Fibroblast of upper back skin (primary cell): Measurements from ENCODE around the gene TMEM219.
"Not testable (repeated sequence)": the region's sequence is repeated elsewhere in the genome, so short reads cannot be mapped to it uniquely, and the experiment has no call there.

Experiments
- DNase-seq: peaks from one replicate; pipeline ENCODE4 v3.0.0-alpha.2; 2013

TMEM219 gene, protein sequence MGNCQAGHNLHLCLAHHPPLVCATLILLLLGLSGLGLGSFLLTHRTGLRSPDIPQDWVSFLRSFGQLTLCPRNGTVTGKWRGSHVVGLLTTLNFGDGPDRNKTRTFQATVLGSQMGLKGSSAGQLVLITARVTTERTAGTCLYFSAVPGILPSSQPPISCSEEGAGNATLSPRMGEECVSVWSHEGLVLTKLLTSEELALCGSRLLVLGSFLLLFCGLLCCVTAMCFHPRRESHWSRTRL

DNA sequence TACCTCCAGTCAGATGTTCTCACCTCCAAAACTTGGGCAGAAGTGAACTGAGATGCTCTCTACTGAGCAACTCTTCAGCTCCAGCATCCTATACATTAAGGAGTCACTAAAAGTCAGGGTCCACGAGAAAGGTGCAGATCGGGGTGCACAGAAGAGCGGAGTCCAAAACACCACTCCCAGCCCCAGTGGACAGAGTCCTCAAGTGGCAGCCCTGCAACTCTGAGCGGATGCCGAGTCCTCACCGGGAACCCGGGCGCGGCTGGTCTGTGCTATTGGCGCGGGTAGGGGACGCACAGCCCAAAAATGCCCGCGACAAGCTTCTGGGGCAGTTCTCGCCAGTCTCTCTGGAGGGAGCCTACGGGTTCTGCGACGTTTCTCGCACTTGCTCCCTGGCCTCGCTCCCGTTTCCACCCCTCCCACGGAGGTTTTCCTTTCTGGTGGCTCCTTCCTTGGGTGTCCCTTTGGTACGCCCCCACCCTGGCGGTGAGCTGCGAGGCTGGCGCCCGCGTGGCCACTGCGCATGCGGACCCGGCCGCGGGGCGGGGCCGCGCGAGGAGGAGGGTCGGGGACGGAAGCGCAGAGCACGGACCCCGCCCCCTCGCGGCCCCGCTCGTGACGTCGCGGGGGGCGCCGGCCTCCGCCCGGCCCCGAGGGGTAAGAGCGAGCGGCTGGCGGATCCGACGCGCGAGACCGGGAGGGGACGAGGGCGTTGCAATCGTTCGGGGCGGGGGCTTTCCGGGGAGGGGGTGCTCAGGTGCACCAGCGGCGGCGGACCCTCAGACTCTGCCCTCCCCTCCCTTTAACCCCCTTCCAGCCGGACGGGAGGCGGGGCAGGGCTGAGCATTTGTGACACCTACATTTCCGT lies at the start of gene TMEM219:
TMEM219 (plus strand) TSS at position 601 of the 865 bp plus-strand sequence. CDS start 1,065 bp downstream, outside the sequence.
- DNase-seq = peak; percentile 86

DNA sequence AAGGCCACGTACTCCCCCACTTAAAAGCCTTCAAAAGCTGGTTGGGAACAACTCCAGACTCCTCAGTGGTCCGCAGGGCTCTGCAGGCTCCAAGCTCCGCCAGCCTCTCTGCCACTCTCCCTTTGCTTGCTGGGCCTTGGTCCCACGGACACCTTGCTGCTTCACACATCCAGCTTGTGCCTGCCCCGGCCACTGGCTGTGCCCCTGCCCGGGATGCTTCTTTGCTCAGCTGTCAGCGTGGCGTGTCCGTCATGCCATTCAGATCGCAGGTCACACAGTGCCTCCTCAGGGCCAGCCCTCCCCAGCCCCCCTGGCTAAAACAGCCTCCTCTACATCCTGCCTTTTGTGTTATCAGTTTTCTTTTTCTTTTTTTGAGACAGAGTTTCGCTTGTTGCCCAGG lies 49.8 kb upstream of the TMEM219 start:
- DNase-seq = no peak

DNA sequence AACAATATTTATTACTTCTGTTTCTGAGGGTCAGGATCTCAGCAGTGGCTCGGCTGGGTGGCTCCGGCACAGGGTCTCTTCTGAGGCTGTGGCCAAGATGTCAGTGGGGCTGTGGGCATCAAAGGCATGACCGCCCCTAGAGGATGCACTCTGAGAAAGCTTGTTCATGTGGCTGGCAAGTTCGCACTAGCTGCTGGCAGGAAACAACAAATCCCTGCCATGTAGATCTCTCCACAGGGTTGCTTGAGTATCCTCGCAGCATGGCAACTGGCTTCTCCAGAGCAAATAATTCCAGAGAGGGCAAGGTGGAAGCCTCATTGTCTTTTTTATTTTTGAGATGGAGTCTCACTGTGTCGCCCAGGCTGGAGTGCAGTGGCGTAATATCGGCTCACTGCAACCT lies 48.4 kb upstream of the TMEM219 start:
- DNase-seq = no peak

DNA sequence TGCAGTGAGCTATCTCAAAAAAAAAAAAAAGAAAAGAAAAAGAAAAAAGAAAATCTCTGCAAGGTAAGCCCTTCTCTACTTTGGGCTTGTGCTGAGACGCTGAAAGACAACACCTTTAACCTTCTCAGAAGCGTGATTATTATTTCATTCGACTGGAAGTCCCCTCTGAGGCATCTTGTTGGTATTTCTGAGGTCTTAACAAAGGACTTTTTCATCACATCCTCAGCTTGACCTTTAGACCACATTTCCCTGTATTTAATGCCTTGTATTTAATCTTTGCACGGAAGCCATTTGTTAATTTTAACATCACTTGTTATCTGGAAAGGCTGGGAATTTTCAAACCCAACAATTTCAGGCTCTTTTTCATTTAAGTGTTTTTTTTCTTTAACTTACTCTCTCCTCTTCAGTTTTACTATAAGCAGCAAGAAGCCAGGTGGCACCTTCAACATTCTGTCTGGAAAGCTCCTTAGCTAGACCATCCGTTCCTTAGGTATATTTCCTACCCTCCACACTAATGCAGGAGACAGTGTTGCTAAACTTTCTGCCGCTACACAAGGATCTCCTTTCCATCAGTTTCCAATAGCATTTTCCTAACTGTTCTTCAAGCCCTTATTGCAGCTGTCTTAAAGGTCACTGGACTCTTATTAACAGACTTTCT lies 46.2 kb upstream of the TMEM219 start:
- DNase-seq = no peak

DNA sequence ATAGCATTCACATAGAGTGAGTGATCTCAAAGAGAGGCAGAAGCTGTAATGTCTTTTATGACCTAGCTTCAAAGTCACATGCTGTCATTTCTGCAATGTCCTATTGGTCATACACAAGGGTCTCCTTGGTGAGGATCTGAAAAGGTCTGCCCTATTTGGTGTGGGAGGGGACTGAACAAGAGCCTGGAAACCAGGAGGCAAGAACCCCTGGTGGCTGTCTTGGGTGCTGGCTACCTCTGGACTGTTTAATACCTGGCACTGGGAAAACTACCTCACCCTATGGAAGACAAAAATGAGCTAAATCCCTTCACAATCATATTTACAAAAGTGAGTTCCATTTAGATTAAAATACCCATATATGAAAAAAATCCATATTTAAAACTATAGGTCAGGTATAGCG lies 44.9 kb upstream of the TMEM219 start:
- no peak for DNase-seq

DNA sequence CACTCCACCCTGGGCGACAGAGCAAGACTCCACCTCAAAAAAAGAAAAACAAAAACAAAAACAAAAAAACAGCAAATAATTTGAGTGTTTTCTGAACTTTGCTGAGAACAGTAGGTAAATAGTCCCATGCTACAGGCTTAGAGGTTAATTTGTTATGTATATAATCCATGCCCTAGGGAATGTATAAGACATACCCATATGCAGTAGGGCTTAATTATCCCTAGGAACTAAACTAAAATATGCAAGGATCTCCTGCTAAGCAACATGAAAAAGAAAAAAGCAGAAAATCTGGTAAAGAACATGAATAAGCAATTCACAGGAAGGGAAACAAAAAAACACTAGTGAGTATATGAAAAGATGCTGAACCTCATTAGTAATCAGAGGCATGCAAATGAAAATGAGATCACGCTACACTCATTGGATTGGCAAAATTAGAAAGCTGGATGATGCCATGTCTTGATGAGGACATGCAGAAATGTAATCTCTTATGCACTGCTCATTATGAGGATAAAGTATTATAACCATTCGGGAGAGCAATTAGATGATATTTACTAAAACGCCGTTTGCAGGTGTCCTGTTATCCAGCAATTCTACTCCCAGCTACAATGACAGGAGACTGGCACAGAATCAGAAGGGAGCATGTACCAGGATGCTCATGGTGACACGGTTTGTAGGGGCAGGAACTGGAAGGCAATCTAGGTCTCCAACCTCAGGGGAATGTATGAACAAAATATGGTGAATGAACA lies 41.4 kb upstream of the TMEM219 start:
- no peak for DNase-seq

DNA sequence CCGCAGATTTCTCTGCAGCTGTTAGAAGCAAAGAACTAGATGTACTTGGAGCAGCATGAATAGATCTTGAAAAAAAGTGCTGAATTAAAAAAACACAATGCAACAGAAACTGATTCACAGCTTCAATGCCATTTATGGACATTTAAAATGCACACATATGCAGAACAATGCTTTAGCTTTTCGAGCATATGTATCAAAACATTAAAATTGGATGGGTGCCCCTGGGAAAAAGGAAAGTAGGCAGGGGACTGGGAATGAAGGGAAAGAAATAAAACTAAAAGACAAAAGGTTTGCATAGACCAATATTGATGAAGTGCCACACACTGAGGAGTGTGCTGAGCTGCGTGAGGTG lies 40.9 kb upstream of the TMEM219 start:
- DNase-seq = no peak

DNA sequence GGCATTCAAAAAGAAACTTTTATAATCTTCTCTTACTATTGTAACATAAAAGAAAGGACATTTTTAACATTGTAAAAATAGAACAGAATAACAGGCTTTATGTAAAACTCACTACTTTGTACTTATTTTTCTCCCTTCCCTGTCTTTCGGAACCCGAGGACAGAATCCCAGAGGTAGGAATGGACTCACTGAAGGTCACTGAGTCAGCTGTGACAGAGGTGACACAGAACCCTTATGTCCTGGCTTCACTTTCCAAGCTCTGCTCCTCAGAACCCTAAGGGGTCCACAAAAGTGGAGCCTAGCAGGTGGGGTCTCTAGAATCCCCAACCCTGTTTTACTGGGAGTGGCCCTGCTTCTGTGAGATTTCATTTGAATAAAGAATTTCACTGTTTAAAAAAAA lies 39.6 kb upstream of the TMEM219 start:
- DNase-seq = no peak

DNA sequence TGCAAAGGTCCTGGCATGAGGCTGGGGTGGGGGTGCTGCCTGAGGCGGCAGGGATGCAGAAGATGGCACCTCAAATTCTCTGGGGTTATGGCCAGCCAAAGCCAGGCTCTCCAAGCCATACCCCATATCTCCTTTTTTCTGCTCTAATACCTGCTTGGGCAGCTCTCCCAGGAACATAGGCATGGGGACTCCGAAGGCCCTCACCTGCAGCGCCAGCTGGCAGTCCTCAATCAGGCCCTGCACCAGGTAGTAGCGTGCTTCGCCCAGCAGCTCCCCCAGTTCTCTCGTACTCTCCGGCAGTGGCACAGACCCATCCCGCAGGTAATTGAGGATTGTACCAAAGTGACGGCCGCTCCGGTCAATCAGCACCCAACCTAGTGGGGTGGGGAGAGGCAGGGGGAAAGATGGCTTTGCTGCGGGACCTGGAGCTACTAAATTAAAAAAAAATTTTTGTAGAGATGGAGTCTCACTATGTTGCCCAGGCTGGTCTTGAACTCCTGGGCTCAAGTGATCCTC lies 38.8 kb upstream of the TMEM219 start:
- DNase-seq = no peak

DNA sequence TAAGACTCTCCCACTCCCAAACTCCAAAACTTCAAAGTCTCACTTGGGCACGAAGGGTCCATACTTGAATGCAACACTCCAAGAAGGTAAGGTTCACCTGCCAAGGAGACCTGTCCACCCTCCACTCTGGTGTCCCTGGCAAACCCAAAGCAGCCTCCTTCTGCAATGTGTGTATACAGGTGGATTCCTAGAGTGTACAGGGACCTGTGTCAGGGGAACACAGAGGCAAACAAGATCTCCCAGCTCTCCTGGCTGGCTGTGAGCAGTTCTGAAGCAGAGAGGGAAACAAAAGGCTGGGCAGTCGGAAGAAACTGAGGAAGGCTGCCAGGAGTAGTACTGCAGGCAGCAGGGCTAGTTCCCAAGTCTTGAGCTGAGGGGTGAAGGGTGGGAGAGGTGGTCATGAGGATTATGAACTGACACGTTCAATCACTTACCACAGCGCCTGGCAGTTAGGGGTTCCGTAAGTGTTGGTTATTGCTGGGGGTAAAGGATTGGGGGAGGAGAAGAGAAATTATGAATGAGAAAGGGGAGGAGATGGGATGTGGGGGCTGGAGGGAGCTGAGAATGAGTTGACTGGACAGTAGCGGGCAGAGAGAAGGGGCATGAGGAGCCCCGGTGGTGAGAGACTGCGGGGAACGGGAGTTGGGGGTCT lies 36.6 kb upstream of the TMEM219 start:
- DNase-seq = no peak

DNA sequence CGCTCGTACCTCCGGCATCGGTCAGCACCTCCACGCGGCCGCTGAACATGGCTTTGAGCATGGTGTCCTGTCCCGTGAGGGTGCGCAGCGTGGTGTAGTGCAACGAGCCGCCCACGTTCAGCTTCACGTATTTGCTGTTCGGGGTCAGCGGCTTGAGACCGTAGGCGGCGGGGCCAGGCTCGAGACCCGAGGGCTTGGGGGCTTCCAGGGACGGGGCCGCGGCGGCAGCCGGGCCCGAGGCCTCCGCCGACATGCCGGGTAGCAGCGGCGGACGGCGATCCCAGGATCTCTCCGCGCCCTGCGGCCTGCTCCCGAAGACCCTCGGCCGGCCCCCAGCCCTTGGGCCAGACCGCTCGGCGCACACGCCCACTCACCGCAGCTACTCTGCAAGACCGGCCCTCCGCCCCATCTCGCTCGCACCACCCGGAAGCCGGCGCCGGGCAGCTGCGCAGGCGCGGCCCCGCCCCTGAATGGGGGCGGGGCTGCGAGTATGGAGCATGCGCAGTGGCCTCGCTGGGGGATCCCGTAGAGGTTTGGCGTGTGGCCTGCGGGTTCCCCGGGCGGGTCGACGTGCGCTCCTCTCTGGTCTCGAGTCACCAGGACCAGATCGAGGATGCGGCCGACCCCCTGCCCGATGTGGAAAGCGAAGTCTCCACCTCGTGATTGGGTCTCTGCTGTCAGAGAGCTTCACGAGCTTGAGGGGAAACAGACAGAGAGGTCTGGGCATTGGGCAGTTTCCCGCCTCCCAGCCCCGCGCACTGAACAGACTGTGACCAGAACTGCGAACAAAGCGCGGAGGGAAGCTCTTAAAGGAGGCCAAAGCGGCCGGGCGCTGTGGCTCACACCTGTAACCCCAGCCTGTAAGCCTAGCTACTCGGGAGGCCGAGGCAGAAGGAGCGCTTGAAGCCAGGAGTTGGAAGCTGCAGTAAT lies 35.8 kb upstream of the TMEM219 start, which contains the start of gene KCTD13:
KCTD13 (minus strand) TSS at position 446 of the 930 bp plus-strand sequence; CDS start at position 253, 193 bp downstream.
- peak; percentile 81 for DNase-seq

DNA sequence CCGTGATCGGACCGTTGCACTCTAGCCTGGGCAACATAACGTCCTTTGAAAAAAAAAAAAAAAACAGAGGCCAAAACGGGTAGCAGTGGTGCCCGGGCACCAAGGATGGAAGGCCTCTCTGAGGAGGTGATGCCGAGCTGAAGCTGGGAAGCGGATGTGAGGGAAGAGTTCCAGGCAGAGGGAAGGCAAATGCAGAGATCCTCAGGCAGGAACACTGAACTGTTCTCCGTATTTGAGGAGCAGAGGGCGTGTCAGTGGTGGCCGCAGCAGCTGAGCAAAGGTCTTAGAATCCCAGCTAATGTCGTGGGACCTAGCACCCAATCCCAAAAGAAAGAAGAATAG lies 35.2 kb upstream of the TMEM219 start:
- peak; percentile 21 for DNase-seq

DNA sequence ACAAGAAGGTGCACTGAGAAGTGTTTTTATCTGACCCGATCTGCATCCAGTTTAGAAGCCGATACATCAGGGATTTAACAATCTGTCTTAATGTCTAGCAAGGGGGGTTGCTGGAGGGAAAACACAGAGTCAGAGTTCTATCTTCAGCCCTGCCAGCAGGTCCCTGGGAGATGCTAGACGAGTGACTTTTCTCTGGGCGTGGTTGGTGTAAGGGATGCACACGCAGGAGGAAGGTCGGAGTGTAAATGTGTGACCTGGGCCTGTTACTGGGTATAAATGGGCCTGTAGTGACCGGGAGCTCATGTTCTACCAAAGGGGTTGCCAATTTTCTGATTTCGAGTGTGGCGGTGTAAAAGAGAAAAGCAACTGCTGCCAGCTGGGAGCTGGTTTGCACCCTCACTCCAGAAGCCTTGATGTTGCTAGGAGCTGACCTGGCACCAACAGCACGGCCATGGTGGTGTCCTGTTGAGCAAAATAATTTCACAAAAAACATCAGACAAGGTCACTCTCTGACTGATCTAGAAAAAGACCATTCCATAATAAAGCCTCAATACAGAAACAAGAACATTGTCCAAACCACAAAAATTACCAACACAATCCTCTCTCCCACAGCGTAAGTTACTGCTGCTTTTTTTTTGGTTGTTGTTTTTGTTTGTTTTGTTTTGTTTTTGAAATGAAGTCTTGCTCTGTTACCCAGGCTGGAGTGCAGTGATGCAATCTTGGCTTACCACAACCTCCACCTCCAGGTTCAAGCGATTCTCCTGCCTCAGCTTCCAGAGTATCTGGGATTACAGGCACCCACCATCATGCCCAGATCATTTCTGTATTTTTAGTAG lies 34.6 kb upstream of the TMEM219 start:
- no peak for DNase-seq

DNA sequence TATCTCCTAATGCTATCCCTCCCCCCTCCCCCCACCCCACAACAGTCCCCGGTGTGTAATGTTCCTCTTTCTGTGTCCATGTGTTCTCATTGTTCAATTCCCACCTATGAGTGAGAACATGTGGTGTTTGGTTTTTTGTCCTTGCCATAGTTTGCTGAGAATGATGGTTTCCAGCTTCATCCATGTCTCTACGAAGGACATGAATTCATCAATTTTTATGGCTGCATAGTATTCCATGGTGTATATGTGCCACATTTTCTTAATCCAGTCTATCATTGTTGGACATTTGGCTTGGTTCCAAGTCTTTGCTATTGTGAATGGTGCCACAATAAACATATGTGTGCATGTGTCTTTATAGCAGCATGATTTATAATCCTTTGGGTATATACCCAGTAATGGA lies 30.1 kb upstream of the TMEM219 start:
- DNase-seq = not testable (repeated sequence)

DNA sequence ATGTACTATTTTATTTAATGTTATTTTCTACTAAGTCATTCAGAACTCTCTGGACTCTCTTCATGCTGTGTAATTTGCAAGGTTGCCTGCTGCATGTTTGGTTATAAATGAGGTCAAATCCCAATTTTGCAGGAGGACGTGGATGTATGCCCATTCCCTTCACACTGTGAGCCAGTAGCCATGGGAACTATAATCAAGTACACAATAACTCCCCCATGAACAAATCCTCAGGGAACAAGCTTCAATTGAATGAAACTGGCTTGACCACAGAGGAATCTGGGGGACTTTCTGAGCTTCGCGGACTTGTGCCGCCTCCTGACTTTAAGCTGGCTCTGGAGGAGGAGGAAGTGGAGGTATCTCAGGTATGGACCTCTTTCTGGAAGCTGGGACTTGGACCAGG lies 21.2 kb upstream of the TMEM219 start:
- no peak for DNase-seq

DNA sequence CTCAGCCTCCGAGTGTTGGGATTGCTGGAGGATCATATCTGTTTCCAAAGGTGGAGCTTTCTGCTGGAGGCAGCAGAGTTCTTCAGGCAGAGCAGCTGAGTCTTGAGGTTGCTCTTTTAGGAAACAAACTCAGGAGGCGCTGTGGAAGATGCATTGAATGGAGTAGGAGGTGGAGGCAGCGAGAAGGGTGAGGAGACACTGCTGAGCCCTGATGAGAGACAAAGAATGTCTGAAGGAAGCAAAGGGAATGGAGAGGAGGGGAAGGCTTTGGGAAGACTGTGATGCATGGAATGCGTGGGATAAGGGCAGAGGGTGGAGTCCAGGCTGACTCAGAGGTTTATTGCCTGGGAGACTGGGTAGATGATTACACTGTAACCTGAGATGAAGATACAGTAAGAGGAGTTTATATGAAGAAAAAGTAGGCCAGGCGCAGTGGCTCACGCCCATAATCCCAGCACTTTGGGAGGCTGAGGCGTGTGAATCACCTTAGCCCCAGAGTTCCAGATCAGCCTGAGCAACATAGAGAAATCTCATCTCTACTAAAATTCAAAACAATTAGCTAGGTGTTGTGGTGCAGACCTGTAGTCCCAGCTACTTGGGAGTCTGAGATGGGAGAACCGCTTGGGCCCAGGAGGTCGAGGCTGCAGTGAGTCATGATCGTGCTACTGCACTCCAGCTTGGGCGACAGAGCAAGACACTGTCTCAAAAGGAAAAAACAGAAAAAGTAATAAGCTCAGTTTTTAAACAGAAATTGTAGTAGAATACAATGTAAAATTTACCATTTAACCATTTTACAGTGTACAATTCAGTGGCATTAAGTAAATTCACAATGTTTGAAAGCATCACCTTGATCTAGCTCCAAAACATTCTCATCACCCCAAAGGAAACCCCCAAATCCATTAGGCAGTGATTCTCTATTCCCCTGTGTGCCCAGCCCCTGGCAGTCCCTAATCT lies 17.8 kb upstream of the TMEM219 start:
- peak; percentile 99 for DNase-seq

DNA sequence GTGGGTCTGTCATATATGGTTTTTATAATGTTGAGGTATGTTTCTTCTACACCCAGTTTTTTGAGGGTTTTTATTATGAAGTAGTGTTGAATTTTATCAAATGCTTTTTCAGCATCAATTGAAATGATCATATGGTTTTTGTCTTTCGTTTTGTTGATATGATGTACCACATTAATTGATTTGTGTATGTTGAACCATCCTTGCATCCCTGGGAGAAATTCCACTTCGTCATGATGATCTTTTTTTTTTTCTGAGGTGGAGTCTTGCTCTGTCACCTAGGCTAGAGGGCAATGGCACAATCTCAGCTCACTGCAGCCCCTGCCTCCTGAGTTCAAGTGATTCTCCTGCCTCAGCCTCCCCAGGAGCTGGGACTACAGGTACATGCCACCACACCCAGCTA lies 14.0 kb upstream of the TMEM219 start:
- DNase-seq = no peak

DNA sequence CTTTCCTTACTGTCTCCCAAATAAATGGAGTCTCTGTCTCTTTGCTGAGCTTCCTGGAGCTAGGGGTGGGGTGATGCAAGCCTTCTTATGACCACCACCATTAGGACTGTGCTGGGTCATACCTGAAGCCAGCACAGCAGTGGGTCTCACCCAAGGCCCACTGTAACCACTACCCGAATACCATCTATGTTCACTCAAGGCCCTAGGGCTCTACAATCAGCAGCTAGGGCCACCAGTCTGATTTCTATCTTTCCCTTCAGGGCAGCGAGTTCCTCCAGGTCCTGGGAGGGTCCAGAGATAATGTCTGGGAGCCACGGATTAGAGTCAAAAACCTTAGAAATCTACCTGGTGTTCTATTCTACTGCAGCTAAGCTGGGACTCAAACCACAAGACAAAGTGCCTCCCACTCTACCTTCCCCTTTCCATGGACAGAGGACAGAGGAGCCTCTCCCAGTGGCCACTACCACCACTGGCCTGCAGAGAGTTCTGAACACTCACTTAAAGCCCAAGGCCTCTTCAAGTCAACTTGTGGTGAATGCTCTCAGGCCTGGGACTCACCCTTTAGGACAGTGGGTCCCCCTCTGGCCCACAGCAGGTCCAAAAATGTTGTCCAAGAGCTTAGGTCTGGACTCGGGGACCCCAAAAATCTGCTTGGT lies 10.9 kb upstream of the TMEM219 start:
- DNase-seq = no peak
